ENCODE results near the gene CD7.

GRCh38 chr17:82304826-82305726 lies 12.3 kb downstream of the CD7 start:
- TF ChIP-seq CTCF (IDR thresholded peaks at IDR 0.05) (no peak), EZH2 (IDR thresholded peaks at IDR 0.05) (no peak), EZH2phosphoT487 (IDR thresholded peaks at IDR 0.05) (no peak)

Measured in neural progenitor cell (in vitro differentiated cells).